Endothelial cell of umbilical vein (primary cell): ENCODE data around the gene SLC9A9. TPM values are rescaled to one million over a fixed set of nuclear protein-coding genes. Genes with fewer than 3 reads are reported as not detected.

Experiments used
- BruUV-seq: library from RNA; stranded (reverse); fragments of 400-500 nt; replicated peaks from 2 replicates; lab custom pipeline; 2021; lab: Mats Ljungman, UMichigan
- CTCF ChIA-PET: fragments of 300-600, 350-600 bp; sonication (Branson Sonifier 250); formaldehyde crosslinking; loops from one replicate; lab custom pipeline; 2021; ENCODE audit warnings: antibody characterized with exemption, inconsistent platforms; lab: Charles Lee
- POLR2A ChIA-PET: fragments of 300-600, 350-600 bp; sonication (Branson Sonifier 250); formaldehyde crosslinking; loops from one replicate; lab custom pipeline; 2021; ENCODE audit warnings: antibody characterized with exemption, inconsistent platforms; lab: Charles Lee
- DNase-seq: peaks from one replicate; pipeline ENCODE4 v3.0.0-alpha.2; 2011; ENCODE audit warnings: low read depth, low spot score
- FAIRE-seq: peaks from 2 replicates; lab custom pipeline; 2011; peaks lifted over from hg19 to GRCh38; lab: Jason Lieb, UNC
- H2AFZ ChIP-seq: 2 replicates; pipeline ENCODE4 v1.6.0; 2012; ENCODE audit warnings: low read depth, low read length, control low read depth, inconsistent platforms
- H3K27ac ChIP-seq: 2 replicates; pipeline ENCODE4 v1.5.1; 2011; ENCODE audit warnings: low read depth, mild to moderate bottlenecking, control low read depth, low read length, moderate library complexity; ENCODE audit not compliant: insufficient read depth
- H3K27me3 ChIP-seq, 2 experiments: 2 replicates each; pipeline versions ENCODE4 v1.6.0 to v1.6.1; 2011; ENCODE audit warnings: low read length in 2 of 2, mixed read lengths in 1 of 2; ENCODE audit not compliant: control insufficient read depth in 2 of 2, insufficient read depth in 2 of 2
- H3K36me3 ChIP-seq, 2 experiments: 2 replicates in 1 of 2; 3 replicates in 1 of 2; pipeline ENCODE4 v1.5.1; 2011; ENCODE audit warnings: low read length in 2 of 2, mild to moderate bottlenecking in 1 of 2, moderate library complexity in 1 of 2; ENCODE audit not compliant: control insufficient read depth in 2 of 2, insufficient read depth in 2 of 2; ENCODE audit errors: extremely low read depth in 1 of 2
- H3K4me1 ChIP-seq: 3 replicates; pipeline ENCODE4 v1.5.1; 2011; ENCODE audit warnings: mild to moderate bottlenecking, low read length; ENCODE audit not compliant: control insufficient read depth, insufficient read depth; ENCODE audit errors: extremely low read depth
- H3K4me2 ChIP-seq: 2 replicates; pipeline ENCODE4 v1.6.1; 2011; ENCODE audit warnings: low read length, control low read depth, mixed read lengths; ENCODE audit not compliant: insufficient read depth
- H3K4me3 ChIP-seq, 3 experiments: fragments of 200-600 bp in 1 of 3; sonication (generic), shearing (Covaris generic) in 1 of 3; replicated peaks in 1 of 3; 2 replicates each; pipeline ENCODE4 v1.5.1; 2011 to 2016; ENCODE audit warnings: control low read depth in 3 of 3, low read length in 3 of 3, mild to moderate bottlenecking in 2 of 3, inconsistent platforms in 1 of 3, low read depth in 1 of 3, moderate library complexity in 1 of 3; ENCODE audit not compliant: insufficient read depth in 1 of 3
- H3K79me2 ChIP-seq: 2 replicates; pipeline ENCODE4 v1.6.0; 2012; ENCODE audit warnings: low read length, inconsistent platforms; ENCODE audit not compliant: control insufficient read depth, insufficient read depth
- H3K9ac ChIP-seq: replicated peaks from 2 replicates; pipeline ENCODE3; 2011; ENCODE audit warnings: low read length, control low read depth; ENCODE audit not compliant: insufficient read depth; ENCODE audit errors: extremely low read depth
- H3K9me1 ChIP-seq: replicated peaks from 3 replicates; pipeline ENCODE4 v1.6.0; 2011; ENCODE audit warnings: mild to moderate bottlenecking, low read length; ENCODE audit not compliant: control insufficient read depth, insufficient read depth; ENCODE audit errors: extremely low read depth
- H3K9me3 ChIP-seq: replicated peaks from 2 replicates; pipeline ENCODE4 v1.5.1; 2012; ENCODE audit warnings: low read length, inconsistent platforms; ENCODE audit not compliant: control insufficient read depth, insufficient read depth
- H4K20me1 ChIP-seq: replicated peaks from 2 replicates; pipeline ENCODE3; 2011; ENCODE audit warnings: mild to moderate bottlenecking, low read length; ENCODE audit not compliant: control insufficient read depth, insufficient read depth; ENCODE audit errors: extremely low read depth
- EZH2 ChIP-seq: IDR thresholded peaks from 2 replicates; pipeline ENCODE4 v1.6.1; 2012; ENCODE audit warnings: borderline replicate concordance, low read depth, mild to moderate bottlenecking, moderate library complexity, low read length, inconsistent platforms; ENCODE audit not compliant: severe bottlenecking
- FOS ChIP-seq: IDR thresholded peaks from 2 replicates; pipeline ENCODE4 v1.6.1; 2011; ENCODE audit warnings: mild to moderate bottlenecking, low read length, moderate library complexity, borderline replicate concordance; ENCODE audit not compliant: insufficient read depth
- GATA2 ChIP-seq: IDR thresholded peaks from 2 replicates; pipeline ENCODE4 v1.7.0; 2011; ENCODE audit warnings: low read depth, mild to moderate bottlenecking, moderate library complexity, mixed read lengths, low read length; ENCODE audit not compliant: insufficient read length, insufficient read depth
- JUN ChIP-seq: IDR thresholded peaks from 2 replicates; pipeline ENCODE4 v1.6.1; 2011; ENCODE audit warnings: borderline replicate concordance, low read depth; ENCODE audit not compliant: insufficient read length, insufficient read depth
- MAX ChIP-seq: IDR thresholded peaks from 2 replicates; pipeline ENCODE4 v1.6.1; 2011; ENCODE audit not compliant: insufficient read depth, insufficient read length
- MYC ChIP-seq: IDR thresholded peaks from one replicate; pipeline ENCODE4 v1.6.1; 2011; ENCODE audit warnings: mild to moderate bottlenecking, low read depth, low read length
- POLR2A ChIP-seq: IDR thresholded peaks from 2 replicates; pipeline ENCODE4 v1.6.1; 2012; ENCODE audit warnings: low read depth, mild to moderate bottlenecking, control low read depth, low read length
- POLR2AphosphoS5 ChIP-seq: IDR thresholded peaks from 2 replicates; pipeline ENCODE4 v1.6.1; 2012; ENCODE audit warnings: low read depth, mild to moderate bottlenecking, control low read depth, low read length, moderate library complexity; ENCODE audit not compliant: insufficient read depth
- dilution Hi-C: fragments of 300-500 bp; cut with MboI; formaldehyde crosslinking; loops from one replicate; pipeline ENCODE4 v1.15.0; 2019; ENCODE audit warnings: low sequenced_read_pairs; ENCODE audit not compliant: extremely low pct_ligation_motif_present
- intact Hi-C: fragments of 100-400 bp; cut with micrococcal nuclease; formaldehyde crosslinking; loops from one replicate; pipeline ENCODE4 v1.10.0; 2022
- polyA plus RNA-seq, 4 experiments: library from polyadenylated mRNA; depleted of rRNA in 3 of 4; stranded (reverse) in 3 of 4; unstranded in 1 of 4; fragments of >200 nt; gene quantifications; 2 replicates each; pipeline versions ENCODE4 v1.2.1 to v1.2.3, GENCODE V29; 2011 to 2012; ENCODE audit warnings: missing spikeins in 1 of 4
- total RNA-seq: library from RNA; stranded (reverse); gene quantifications from 2 replicates; pipeline ENCODE4 v1.2.3, GENCODE V29; 2021
- TF ChIP-seq, protein P1 (sequence below), 2 donors: IDR thresholded peaks; 1 replicate in 1 of 2; 2 replicates in 1 of 2; pipeline ENCODE4 v1.5.1; 2011; ENCODE audit warnings: low read length in 2 of 2, mild to moderate bottlenecking in 2 of 2, moderate library complexity in 2 of 2, control low read depth in 1 of 2, inconsistent platforms in 1 of 2, low read depth in 1 of 2; ENCODE audit not compliant: insufficient read depth in 1 of 2; ENCODE audit errors: extremely low read depth in 1 of 2

The SLC9A9 gene
- total and polyA plus RNA-seq, 2 donors (not counting 3 experiments of a cell fraction or from before 2014, with no cell fraction given), result 1.5 to 1.8 TPM

DNA sequence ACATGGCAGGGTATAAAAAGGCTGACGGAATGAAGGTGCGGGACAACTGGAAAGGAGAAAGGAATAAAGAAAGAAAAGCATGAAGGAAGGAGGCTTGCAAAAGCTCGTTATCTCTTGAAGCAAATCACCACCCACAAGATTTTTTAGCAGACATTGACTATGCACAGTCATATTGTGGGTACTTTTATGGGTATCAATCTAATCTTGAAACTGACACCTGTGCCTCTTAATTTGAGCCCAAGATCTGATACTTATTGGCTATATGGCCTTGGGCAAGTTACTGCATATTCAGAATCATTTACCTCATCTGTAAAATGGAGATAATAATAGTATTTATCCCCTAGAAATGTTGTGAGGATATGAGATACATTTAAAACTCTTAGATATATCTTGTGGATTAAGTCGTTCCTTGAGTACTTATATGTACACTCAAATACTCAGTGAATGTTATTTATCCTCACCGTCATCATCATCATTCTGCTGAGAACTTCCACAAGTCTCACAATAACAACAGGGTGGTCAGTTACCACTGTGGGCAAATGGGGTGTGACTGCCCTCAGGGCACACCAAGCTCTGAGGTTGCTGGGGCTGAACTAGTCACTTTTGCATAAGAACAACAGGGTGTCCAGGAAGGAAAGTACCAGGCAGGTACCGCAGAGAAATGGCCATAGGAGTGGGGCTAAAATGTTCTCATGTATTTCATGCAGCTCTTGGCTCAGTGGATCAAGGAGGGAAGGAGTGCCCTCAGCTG, 266.1 kb downstream of the SLC9A9 start:
- CTCF ChIA-PET, result interaction anchor here (0.9 kb wide), 1 partner anchor 68 kb away, joined by 3 read pairs; no protein-coding TSS in a partner anchor
- no peak overlapping the region for H3K4me3 ChIP-seq
- no peak overlapping the region for H3K9ac ChIP-seq
- no peak overlapping the region for H2AFZ ChIP-seq
- intact Hi-C loops, result no loop called here
- BruUV-seq, result no TSS peak
- dilution Hi-C loops, result no loop called here
- POLR2A ChIA-PET, result no interaction called here
- DNase-seq (no peak), FAIRE-seq (no peak)
- no peak overlapping the region for H3K4me2 ChIP-seq
- H3K9me3 ChIP-seq, result no peaks in the 10 kb centered on the region
- no peaks in the 10 kb centered on the region for H3K79me2 ChIP-seq
- no peaks in the 10 kb centered on the region for H3K27me3 ChIP-seq
- TF ChIP-seq MYC, result no peak
- TF ChIP-seq FOS, result no peak
- no peak for TF ChIP-seq POLR2AphosphoS5
- TF ChIP-seq, protein P1, sequence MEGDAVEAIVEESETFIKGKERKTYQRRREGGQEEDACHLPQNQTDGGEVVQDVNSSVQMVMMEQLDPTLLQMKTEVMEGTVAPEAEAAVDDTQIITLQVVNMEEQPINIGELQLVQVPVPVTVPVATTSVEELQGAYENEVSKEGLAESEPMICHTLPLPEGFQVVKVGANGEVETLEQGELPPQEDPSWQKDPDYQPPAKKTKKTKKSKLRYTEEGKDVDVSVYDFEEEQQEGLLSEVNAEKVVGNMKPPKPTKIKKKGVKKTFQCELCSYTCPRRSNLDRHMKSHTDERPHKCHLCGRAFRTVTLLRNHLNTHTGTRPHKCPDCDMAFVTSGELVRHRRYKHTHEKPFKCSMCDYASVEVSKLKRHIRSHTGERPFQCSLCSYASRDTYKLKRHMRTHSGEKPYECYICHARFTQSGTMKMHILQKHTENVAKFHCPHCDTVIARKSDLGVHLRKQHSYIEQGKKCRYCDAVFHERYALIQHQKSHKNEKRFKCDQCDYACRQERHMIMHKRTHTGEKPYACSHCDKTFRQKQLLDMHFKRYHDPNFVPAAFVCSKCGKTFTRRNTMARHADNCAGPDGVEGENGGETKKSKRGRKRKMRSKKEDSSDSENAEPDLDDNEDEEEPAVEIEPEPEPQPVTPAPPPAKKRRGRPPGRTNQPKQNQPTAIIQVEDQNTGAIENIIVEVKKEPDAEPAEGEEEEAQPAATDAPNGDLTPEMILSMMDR (IDR thresholded peaks at IDR 0.05; ENCODE audit: extremely low read depth in 1 of 2, insufficient read depth in 1 of 2, low read depth in 1 of 2, low read length in 2 of 2), result no peak
- no peak for TF ChIP-seq EZH2
- TF ChIP-seq POLR2A, result no peak
- no peak for TF ChIP-seq MAX
- TF ChIP-seq JUN, result no peak
- TF ChIP-seq GATA2, result no peak
- no peaks in the 10 kb centered on the region for H3K36me3 ChIP-seq
- no peaks in the 10 kb centered on the region for H3K9me1 ChIP-seq
- H4K20me1 ChIP-seq, result no peaks in the 10 kb centered on the region
- H3K27ac ChIP-seq, result no peak overlapping the region
- peaks cover 5% of the 10 kb centered on the region for H3K4me1 ChIP-seq
